HepG2 (cell line): ENCODE results near the gene TBC1D24. TPM values are rescaled to one million over a fixed set of nuclear protein-coding genes. Genes with fewer than 3 reads are reported as not detected.

Source experiments
- CC2D1A ChIP-seq: sonication (generic); formaldehyde crosslinking; IDR thresholded peaks from 2 replicates; pipeline ENCODE4 v1.8.1; 2023; ENCODE audit warnings: mild to moderate bottlenecking, missing genetic modification reagents
- CCAR2 ChIP-seq: fragments of 200-400 bp; formaldehyde crosslinking; optimal IDR thresholded peaks from 2 replicates; pipeline ENCODE3; 2018; ENCODE audit warnings: low read depth, mild to moderate bottlenecking, low read length, moderate library complexity
- EHMT2 ChIP-seq: fragments of 200-600 bp; sonication (generic); IDR thresholded peaks from 2 replicates; pipeline ENCODE4 v1.7.0; 2017; ENCODE audit warnings: antibody characterized with exemption, low read depth, low read length, borderline replicate concordance
- FLYWCH1 ChIP-seq: sonication (generic); formaldehyde crosslinking; IDR thresholded peaks from 2 replicates; pipeline ENCODE4 v1.8.1; 2023; ENCODE audit warnings: mild to moderate bottlenecking, missing genetic modification reagents
- FOSL1 ChIP-seq: sonication (generic); formaldehyde crosslinking; IDR thresholded peaks from 2 replicates; pipeline ENCODE4 v1.9.0; 2021; ENCODE audit warnings: missing genetic modification reagents, borderline replicate concordance
- FOXA1 ChIP-seq, 2 experiments: fragments of 450-650 bp in 1 of 2; sonication (generic) in 1 of 2; formaldehyde crosslinking in 1 of 2; IDR thresholded peaks; 2 replicates each; pipeline versions ENCODE4 v1.4.0 to v1.6.1; 2016 to 2020; ENCODE audit warnings: missing genetic modification reagents in 1 of 2
- GTF3A ChIP-seq: sonication (generic); formaldehyde crosslinking; conservative IDR thresholded peaks from 2 replicates; pipeline ENCODE4 v1.4.0; 2020; ENCODE audit warnings: mild to moderate bottlenecking, missing genetic modification reagents
- HNRNPH1 ChIP-seq: fragments of 200-400 bp; formaldehyde crosslinking; optimal IDR thresholded peaks from 2 replicates; pipeline ENCODE3; 2017; ENCODE audit warnings: mild to moderate bottlenecking, low read depth, low read length
- IKZF1 ChIP-seq: fragments of 450-650 bp; IDR thresholded peaks from 2 replicates; pipeline ENCODE4 v1.7.1; 2016
- JUN ChIP-seq: sonication (generic); formaldehyde crosslinking; IDR thresholded peaks from 2 replicates; pipeline ENCODE4 v1.4.0; 2020; ENCODE audit warnings: mild to moderate bottlenecking, missing genetic modification reagents
- MED1 ChIP-seq: sonication (generic); formaldehyde crosslinking; IDR thresholded peaks from 2 replicates; pipeline ENCODE4 v1.4.0; 2020; ENCODE audit warnings: missing genetic modification reagents
- PHF20 ChIP-seq: sonication (generic); formaldehyde crosslinking; IDR thresholded peaks from 2 replicates; pipeline ENCODE4 v1.5.0; 2020; ENCODE audit warnings: mild to moderate bottlenecking, missing genetic modification reagents
- SNAI1 ChIP-seq: sonication (generic); formaldehyde crosslinking; IDR thresholded peaks from 2 replicates; pipeline ENCODE4 v1.5.0; 2020; ENCODE audit warnings: mild to moderate bottlenecking, missing genetic modification reagents, borderline replicate concordance
- ZMAT3 ChIP-seq: sonication (generic); formaldehyde crosslinking; conservative IDR thresholded peaks from 2 replicates; pipeline ENCODE4 v1.7.0; 2021; ENCODE audit warnings: missing genetic modification reagents
- ZMYM4 ChIP-seq: sonication (generic); formaldehyde crosslinking; IDR thresholded peaks from 2 replicates; pipeline ENCODE4 v1.8.1; 2023; ENCODE audit warnings: mild to moderate bottlenecking, missing genetic modification reagents
- ZNF296 ChIP-seq: sonication (generic); formaldehyde crosslinking; conservative IDR thresholded peaks from 2 replicates; pipeline ENCODE4 v1.5.0; 2020; ENCODE audit warnings: mild to moderate bottlenecking, missing genetic modification reagents
- ZNF331 ChIP-seq: sonication (generic); formaldehyde crosslinking; IDR thresholded peaks from 2 replicates; pipeline ENCODE4 v1.4.0; 2020; ENCODE audit warnings: missing genetic modification reagents
- ZNF652 ChIP-seq: IDR thresholded peaks from 2 replicates; pipeline ENCODE4 v1.6.1; 2016; ENCODE audit warnings: low read depth, borderline replicate concordance
- ZNF75D ChIP-seq: sonication (generic); formaldehyde crosslinking; IDR thresholded peaks from 2 replicates; pipeline ENCODE4 v1.8.1; 2023; ENCODE audit warnings: missing genetic modification reagents, mild to moderate bottlenecking, borderline replicate concordance
- ZNF883 ChIP-seq: sonication (generic); formaldehyde crosslinking; IDR thresholded peaks from 2 replicates; pipeline ENCODE4 v1.5.1; 2020; ENCODE audit warnings: mild to moderate bottlenecking, missing genetic modification reagents; ENCODE audit errors: not compliant biosample characterization
- polyA plus RNA-seq, 8 experiments: library from polyadenylated mRNA; depleted of rRNA in 3 of 8; stranded (reverse) in 7 of 8; unstranded in 1 of 8; fragments of >200 nt; fragmentation: Illumina TruSeq in 4 of 8; extraction: Trizol in 4 of 8; gene quantifications; 2 replicates each; pipeline versions ENCODE4 v1.2.1 to v1.2.3, GENCODE V29; 2011 to 2016; ENCODE audit warnings: low read depth in 4 of 8, missing spikeins in 1 of 8, mixed read lengths in 1 of 8; ENCODE audit not compliant: insufficient read depth in 1 of 8
- total RNA-seq, 5 experiments: library from RNA; depleted of rRNA; stranded (reverse); fragments of >200 nt; fragmentation: Illumina TruSeq; extraction: Trizol; gene quantifications; 2 replicates each; pipeline ENCODE4 v1.2.3, GENCODE V29; 2016; ENCODE audit warnings: low read depth in 1 of 5
- TF ChIP-seq, protein P1 (sequence below): IDR thresholded peaks from 2 replicates; pipeline ENCODE4 v1.6.1; 2016
- TF ChIP-seq, protein P2 (sequence below): sonication (generic); formaldehyde crosslinking; IDR thresholded peaks from 2 replicates; pipeline ENCODE4 v1.8.0; 2022; ENCODE audit warnings: missing genetic modification reagents, mild to moderate bottlenecking, moderate library complexity, borderline replicate concordance
- TF ChIP-seq, protein P3 (sequence below): sonication (generic); formaldehyde crosslinking; IDR thresholded peaks from 2 replicates; pipeline ENCODE4 v1.8.1; 2023; ENCODE audit warnings: mild to moderate bottlenecking, missing genetic modification reagents
- TF ChIP-seq, protein P4 (sequence below): sonication (generic); formaldehyde crosslinking; IDR thresholded peaks from 2 replicates; pipeline ENCODE4 v1.5.0; 2020; ENCODE audit warnings: mild to moderate bottlenecking, missing genetic modification reagents, moderate library complexity

Gene TBC1D24
- total and polyA plus RNA-seq, 2 of the 13 experiments (the other 11 are each of a cell fraction or from before 2014, with no cell fraction given), result 7.7 to 13.7 TPM

DNA sequence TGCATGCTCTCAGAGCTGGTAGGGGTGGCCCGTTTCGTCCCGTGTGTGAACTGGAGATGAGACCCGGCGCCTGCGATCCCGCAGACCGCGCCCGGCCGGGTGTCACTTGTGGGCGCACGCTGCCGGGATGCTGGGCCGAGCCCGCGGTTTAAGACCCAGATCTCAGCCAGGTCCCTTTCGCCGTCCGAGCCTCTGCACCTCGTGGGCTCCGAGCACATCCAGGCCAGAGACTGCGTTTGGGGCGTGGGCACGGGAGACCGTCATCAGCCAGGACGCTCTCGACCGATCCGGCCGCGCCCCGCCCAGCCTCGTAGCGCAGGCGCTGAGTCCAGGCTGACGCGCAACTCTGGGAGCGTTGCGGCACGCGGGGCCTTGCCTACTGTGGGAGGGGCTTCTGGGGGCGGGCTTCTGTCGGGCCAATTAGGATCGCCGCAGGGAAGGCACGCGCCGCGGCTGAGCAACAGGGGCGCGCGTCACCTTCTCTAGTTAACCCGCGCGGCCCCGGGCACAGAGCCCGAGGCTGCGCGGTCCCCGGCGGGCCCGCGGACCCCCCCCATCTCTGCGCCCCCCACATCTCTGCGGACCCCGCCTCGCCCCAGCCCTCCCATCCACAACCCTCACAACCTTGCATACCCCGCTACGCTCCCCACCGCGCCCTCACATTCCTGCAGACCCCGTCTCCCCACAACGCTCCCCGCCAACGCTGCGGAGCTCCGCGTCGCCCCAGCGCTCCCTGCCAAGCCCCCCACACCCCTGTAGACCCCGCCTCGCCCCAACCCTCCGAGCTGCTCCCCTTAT is 57.0 kb downstream of the TBC1D24 start (continued):
- TF ChIP-seq ZNF883 (CRISPR knock-in tag), result peak; percentile 53
- TF ChIP-seq FOSL1 (CRISPR knock-in tag), result no peak
- no peak for TF ChIP-seq FOXA1 (IDR thresholded peaks at IDR 0.05)
- 0 out of 2 replicates have a peak, but pooled peaks have one; percentile 23 for TF ChIP-seq FOXA1 (CRISPR knock-in tag; IDR thresholded peaks at IDR 0.05)
- TF ChIP-seq IKZF1, result no peak
- TF ChIP-seq MED1 (CRISPR knock-in tag), result peak; percentile 67; the same call in 1 of the 2 replicates
- TF ChIP-seq PHF20, result no peak
- peak; percentile 55; the same call in 1 of the 2 replicates for TF ChIP-seq ZMYM4 (CRISPR knock-in tag)
- TF ChIP-seq GTF3A (CRISPR knock-in tag), result no peak
- TF ChIP-seq ZNF331 (CRISPR knock-in tag), result peak; percentile 12; the same call in 1 of the 2 replicates
- TF ChIP-seq, protein P1, sequence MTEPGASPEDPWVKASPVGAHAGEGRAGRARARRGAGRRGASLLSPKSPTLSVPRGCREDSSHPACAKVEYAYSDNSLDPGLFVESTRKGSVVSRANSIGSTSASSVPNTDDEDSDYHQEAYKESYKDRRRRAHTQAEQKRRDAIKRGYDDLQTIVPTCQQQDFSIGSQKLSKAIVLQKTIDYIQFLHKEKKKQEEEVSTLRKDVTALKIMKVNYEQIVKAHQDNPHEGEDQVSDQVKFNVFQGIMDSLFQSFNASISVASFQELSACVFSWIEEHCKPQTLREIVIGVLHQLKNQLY (CRISPR knock-in tag), result 0 out of 2 replicates have a peak, but pooled peaks have one; percentile 7
- no peak for TF ChIP-seq CCAR2
- TF ChIP-seq, protein P2, sequence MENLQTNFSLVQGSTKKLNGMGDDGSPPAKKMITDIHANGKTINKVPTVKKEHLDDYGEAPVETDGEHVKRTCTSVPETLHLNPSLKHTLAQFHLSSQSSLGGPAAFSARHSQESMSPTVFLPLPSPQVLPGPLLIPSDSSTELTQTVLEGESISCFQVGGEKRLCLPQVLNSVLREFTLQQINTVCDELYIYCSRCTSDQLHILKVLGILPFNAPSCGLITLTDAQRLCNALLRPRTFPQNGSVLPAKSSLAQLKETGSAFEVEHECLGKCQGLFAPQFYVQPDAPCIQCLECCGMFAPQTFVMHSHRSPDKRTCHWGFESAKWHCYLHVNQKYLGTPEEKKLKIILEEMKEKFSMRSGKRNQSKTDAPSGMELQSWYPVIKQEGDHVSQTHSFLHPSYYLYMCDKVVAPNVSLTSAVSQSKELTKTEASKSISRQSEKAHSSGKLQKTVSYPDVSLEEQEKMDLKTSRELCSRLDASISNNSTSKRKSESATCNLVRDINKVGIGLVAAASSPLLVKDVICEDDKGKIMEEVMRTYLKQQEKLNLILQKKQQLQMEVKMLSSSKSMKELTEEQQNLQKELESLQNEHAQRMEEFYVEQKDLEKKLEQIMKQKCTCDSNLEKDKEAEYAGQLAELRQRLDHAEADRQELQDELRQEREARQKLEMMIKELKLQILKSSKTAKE (CRISPR knock-in tag), result no peak
- no peak for TF ChIP-seq SNAI1 (CRISPR knock-in tag)
- TF ChIP-seq, protein P3, sequence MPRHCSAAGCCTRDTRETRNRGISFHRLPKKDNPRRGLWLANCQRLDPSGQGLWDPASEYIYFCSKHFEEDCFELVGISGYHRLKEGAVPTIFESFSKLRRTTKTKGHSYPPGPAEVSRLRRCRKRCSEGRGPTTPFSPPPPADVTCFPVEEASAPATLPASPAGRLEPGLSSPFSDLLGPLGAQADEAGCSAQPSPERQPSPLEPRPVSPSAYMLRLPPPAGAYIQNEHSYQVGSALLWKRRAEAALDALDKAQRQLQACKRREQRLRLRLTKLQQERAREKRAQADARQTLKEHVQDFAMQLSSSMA, result 0 out of 2 replicates have a peak, but pooled peaks have one; percentile 69
- 0 out of 2 replicates have a peak, but pooled peaks have one; percentile 69 for TF ChIP-seq ZMAT3 (CRISPR knock-in tag)
- peak; percentile 64 for TF ChIP-seq HNRNPH1
- TF ChIP-seq ZNF652 (CRISPR knock-in tag), result peak; percentile 95
- TF ChIP-seq, protein P4, sequence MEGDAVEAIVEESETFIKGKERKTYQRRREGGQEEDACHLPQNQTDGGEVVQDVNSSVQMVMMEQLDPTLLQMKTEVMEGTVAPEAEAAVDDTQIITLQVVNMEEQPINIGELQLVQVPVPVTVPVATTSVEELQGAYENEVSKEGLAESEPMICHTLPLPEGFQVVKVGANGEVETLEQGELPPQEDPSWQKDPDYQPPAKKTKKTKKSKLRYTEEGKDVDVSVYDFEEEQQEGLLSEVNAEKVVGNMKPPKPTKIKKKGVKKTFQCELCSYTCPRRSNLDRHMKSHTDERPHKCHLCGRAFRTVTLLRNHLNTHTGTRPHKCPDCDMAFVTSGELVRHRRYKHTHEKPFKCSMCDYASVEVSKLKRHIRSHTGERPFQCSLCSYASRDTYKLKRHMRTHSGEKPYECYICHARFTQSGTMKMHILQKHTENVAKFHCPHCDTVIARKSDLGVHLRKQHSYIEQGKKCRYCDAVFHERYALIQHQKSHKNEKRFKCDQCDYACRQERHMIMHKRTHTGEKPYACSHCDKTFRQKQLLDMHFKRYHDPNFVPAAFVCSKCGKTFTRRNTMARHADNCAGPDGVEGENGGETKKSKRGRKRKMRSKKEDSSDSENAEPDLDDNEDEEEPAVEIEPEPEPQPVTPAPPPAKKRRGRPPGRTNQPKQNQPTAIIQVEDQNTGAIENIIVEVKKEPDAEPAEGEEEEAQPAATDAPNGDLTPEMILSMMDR (CRISPR knock-in tag), result peak; percentile 17; the same call in 1 of the 2 replicates
- no peak for TF ChIP-seq ZNF296 (CRISPR knock-in tag)
- TF ChIP-seq ZNF75D, result no peak
- no peak for TF ChIP-seq EHMT2
- TF ChIP-seq FLYWCH1 (CRISPR knock-in tag), result no peak
- TF ChIP-seq JUN (CRISPR knock-in tag), result peak; percentile 36; the same call in 1 of the 2 replicates
- no peak for TF ChIP-seq CC2D1A
